ENCODE data around the gene NLRP8. TPM values are rescaled to one million over a fixed set of nuclear protein-coding genes. Genes with fewer than 3 reads are reported as not detected.

NLRP8 gene
- not detected for total RNA-seq

GRCh38 chr19:55947532-55947931 is at the start of gene NLRP8:
NLRP8 (plus strand) TSS chr19:55947832.

DNA sequence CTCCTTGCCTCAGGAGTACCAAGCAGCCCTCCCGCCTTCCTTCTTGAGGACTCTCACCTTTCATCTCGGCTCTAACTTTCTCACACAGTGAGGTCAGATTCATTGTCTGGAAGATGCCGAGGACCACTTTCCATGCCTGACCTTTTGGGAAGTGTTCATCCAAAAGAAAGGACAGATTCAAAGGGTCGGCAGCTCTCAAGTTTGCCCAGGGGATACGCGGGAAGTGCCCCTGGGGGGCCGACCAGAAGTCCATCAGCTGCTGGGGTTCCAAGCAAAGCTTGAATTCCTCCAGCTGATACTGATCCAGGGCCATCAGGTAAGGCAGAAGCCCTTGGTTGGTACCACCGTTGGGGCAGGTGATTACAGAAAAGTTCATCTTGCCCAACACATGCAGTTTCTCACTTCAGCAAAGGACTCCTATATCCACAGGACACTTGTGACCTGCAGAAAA is 15.7 kb upstream of the NLRP8 start, which contains the start of gene NLRP13:
TSS of gene NLRP13 (minus strand) at position 401 of the 451 bp plus-strand sequence. CDS start at position 376, 25 bp downstream.

GRCh38 chr19:55986487-55986886 is 38.9 kb downstream of the NLRP8 start, which contains the start of gene NLRP5:
NLRP5 (plus strand) TSS chr19:55986775.

Other genes with a start within 250 kb of the NLRP8 start
- not detected for gene NLRP9, start 209.4 kb upstream of the NLRP8 start, total RNA-seq
- not detected for gene RFPL4A, start 188.7 kb upstream of the NLRP8 start, total RNA-seq
- not detected for gene RFPL4AL1, start 178.7 kb upstream of the NLRP8 start, total RNA-seq
- gene NLRP11, start 115.8 kb upstream of the NLRP8 start, total RNA-seq, result not detected
- gene NLRP4, start 111.3 kb upstream of the NLRP8 start, total RNA-seq, result not detected
- not detected for gene NLRP13, start 15.5 kb upstream of the NLRP8 start, total RNA-seq
- gene NLRP5, start 38.9 kb downstream of the NLRP8 start, total RNA-seq, result not detected
- 14.5 TPM for gene ZNF787, start 173.5 kb downstream of the NLRP8 start, total RNA-seq
- gene ZNF444, start 193.5 kb downstream of the NLRP8 start, total RNA-seq, result 30.0 TPM
- gene GALP, start 228.2 kb downstream of the NLRP8 start, total RNA-seq, result not detected
- 0.49 TPM for gene ZSCAN5B, start 250.0 kb downstream of the NLRP8 start, total RNA-seq